HFFc6 (cell line): Measurements from ENCODE around the gene KIF5C. TPM values are rescaled to one million over a fixed set of nuclear protein-coding genes. Genes with fewer than 3 reads are reported as not detected.

Source experiments
- DNase-seq: peaks from one replicate; pipeline ENCODE4 v3.0.0-alpha.2; 2018
- H3K27ac Mint-ChIP-seq: 2 replicates; pipeline ENCODE4 v1.8.0; 2020; ENCODE audit warnings: mild to moderate bottlenecking, mixed read lengths
- H3K27me3 Mint-ChIP-seq: 2 replicates; pipeline ENCODE4 v1.8.0; 2021; ENCODE audit warnings: mild to moderate bottlenecking, moderate library complexity, mixed read lengths; ENCODE audit not compliant: insufficient read depth
- H3K36me3 Mint-ChIP-seq: 2 replicates; pipeline ENCODE4 v1.8.0; 2021; ENCODE audit warnings: low read depth, mixed read lengths
- H3K4me1 Mint-ChIP-seq: 2 replicates; pipeline ENCODE4 v1.8.0; 2020; ENCODE audit warnings: low read depth, mixed read lengths
- H3K4me3 Mint-ChIP-seq: 2 replicates; pipeline ENCODE4 v1.8.0; 2020; ENCODE audit warnings: mild to moderate bottlenecking, moderate library complexity, mixed read lengths
- H3K9me3 Mint-ChIP-seq: 2 replicates; pipeline ENCODE4 v1.8.0; 2020; ENCODE audit warnings: mild to moderate bottlenecking, mixed read lengths
- total RNA-seq, 6 experiments: library from RNA; stranded (reverse); fragmentation: NEBNext Ultra II Directional; extraction: Animal tissue kit (Norgen Biotek cat#: 25700); gene quantifications; 2 replicates in 1 of 6; 3 replicates in 5 of 6; pipeline ENCODE4 v1.2.3, GENCODE V29; 2021
- TF ChIP-seq, protein P1 (sequence below): fragments of 200-600 bp; sonication (generic); IDR thresholded peaks from 2 replicates; pipeline ENCODE4 v1.5.0; 2021; ENCODE audit warnings: antibody characterized with exemption, mild to moderate bottlenecking

Gene KIF5C
- total RNA-seq, 6 experiments from 2014 or later: 0.38 to 1.0 (median 0.54) TPM

- TF ChIP-seq, protein P1, sequence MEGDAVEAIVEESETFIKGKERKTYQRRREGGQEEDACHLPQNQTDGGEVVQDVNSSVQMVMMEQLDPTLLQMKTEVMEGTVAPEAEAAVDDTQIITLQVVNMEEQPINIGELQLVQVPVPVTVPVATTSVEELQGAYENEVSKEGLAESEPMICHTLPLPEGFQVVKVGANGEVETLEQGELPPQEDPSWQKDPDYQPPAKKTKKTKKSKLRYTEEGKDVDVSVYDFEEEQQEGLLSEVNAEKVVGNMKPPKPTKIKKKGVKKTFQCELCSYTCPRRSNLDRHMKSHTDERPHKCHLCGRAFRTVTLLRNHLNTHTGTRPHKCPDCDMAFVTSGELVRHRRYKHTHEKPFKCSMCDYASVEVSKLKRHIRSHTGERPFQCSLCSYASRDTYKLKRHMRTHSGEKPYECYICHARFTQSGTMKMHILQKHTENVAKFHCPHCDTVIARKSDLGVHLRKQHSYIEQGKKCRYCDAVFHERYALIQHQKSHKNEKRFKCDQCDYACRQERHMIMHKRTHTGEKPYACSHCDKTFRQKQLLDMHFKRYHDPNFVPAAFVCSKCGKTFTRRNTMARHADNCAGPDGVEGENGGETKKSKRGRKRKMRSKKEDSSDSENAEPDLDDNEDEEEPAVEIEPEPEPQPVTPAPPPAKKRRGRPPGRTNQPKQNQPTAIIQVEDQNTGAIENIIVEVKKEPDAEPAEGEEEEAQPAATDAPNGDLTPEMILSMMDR: no peak
- no peak overlapping the region for H3K27ac Mint-ChIP-seq
- H3K27me3 Mint-ChIP-seq: peaks cover 13% of the 10 kb centered on the region
- DNase-seq: no peak
- H3K36me3 Mint-ChIP-seq: no peaks in the 10 kb centered on the region
- no peaks in the 10 kb centered on the region for H3K4me1 Mint-ChIP-seq
- no peaks in the 10 kb centered on the region for H3K9me3 Mint-ChIP-seq
- no peak overlapping the region for H3K4me3 Mint-ChIP-seq
Measured at GRCh38 chr2:148957023-148957422, 82.0 kb downstream of the KIF5C start.

GRCh38 chr2:148959745-148960144 is 84.7 kb downstream of the KIF5C start:
- peaks cover 19% of the 10 kb centered on the region for H3K27me3 Mint-ChIP-seq
- no peak for DNase-seq

DNA sequence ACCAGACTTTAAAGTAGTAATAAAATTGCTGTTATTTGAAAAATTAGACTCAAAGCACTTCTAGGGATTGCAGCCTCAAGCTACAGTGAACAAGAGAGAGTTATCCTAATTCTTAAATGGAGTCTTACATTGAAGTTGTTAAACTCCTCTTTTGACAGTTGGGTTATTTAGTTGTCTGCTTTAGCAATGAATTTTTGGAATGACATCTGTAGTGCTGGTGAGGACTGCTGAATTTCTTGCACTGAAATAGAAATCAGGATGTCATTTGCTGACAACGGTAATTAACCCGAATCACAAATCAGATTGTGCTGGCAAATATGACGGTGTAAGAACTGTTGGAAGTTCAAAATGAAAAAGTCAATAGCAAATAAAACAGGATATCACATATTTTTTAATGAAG is 85.5 kb downstream of the KIF5C start:
- Mint-ChIP-seq H3K27me3 (peaks cover 20% of the 10 kb centered on the region), H3K36me3 (no peaks in the 10 kb centered on the region), H3K4me3 (no peak overlapping the region), H3K27ac (no peak overlapping the region), H3K9me3 (no peaks in the 10 kb centered on the region), H3K4me1 (no peaks in the 10 kb centered on the region)
- TF ChIP-seq, protein P1: no peak
- no peak for DNase-seq

More at GRCh38 chr2:148959745-148960144, 84.7 kb downstream of the KIF5C start:
- TF ChIP-seq, protein P1: no peak
- Mint-ChIP-seq H3K36me3 (no peaks in the 10 kb centered on the region), H3K4me1 (no peaks in the 10 kb centered on the region), H3K4me3 (no peak overlapping the region), H3K9me3 (no peaks in the 10 kb centered on the region), H3K27ac (no peak overlapping the region)

- H3K4me1 Mint-ChIP-seq: no peaks in the 10 kb centered on the region
- peaks cover 23% of the 10 kb centered on the region for H3K27me3 Mint-ChIP-seq
- no peaks in the 10 kb centered on the region for H3K36me3 Mint-ChIP-seq
Measured at GRCh38 chr2:148963461-148963860, 88.4 kb downstream of the KIF5C start.

GRCh38 chr2:148965623-148966437 is 90.8 kb downstream of the KIF5C start:
- H3K4me1 Mint-ChIP-seq: no peaks in the 10 kb centered on the region
- TF ChIP-seq, protein P1: no peak
- H3K4me3 Mint-ChIP-seq: no peak overlapping the region
- H3K9me3 Mint-ChIP-seq: no peaks in the 10 kb centered on the region
- H3K36me3 Mint-ChIP-seq: no peaks in the 10 kb centered on the region
- no peak overlapping the region for H3K27ac Mint-ChIP-seq
- peaks cover 20% of the 10 kb centered on the region for H3K27me3 Mint-ChIP-seq
- DNase-seq: no peak

More at GRCh38 chr2:148963461-148963860, 88.4 kb downstream of the KIF5C start:
- Mint-ChIP-seq H3K4me3 (no peak overlapping the region), H3K27ac (no peak overlapping the region), H3K9me3 (no peaks in the 10 kb centered on the region)
- TF ChIP-seq, protein P1: no peak
- DNase-seq: no peak
